Suprapubic skin (tissue), 4 donors: Measurements from ENCODE around the gene CALD1. TPM values are rescaled to one million over a fixed set of nuclear protein-coding genes. Genes with fewer than 3 reads are reported as not detected.

Experiments
- DNase-seq, 2 donors: peaks; one replicate each; pipeline ENCODE4 v3.0.0-alpha.2; 2019; ENCODE audit warnings: low spot score in 2 of 2
- H3K27ac ChIP-seq: fragments of 200-600 bp; sonication (generic); one replicate; pipeline ENCODE4 v1.5.1; 2019
- H3K27me3 ChIP-seq: fragments of 200-600 bp; sonication (generic); one replicate; pipeline ENCODE4 v1.5.1; 2019
- H3K36me3 ChIP-seq: fragments of 200-600 bp; sonication (generic); one replicate; pipeline ENCODE4 v1.5.1; 2019
- H3K4me1 ChIP-seq: fragments of 200-600 bp; sonication (generic); one replicate; pipeline ENCODE4 v1.5.1; 2019
- H3K4me3 ChIP-seq: fragments of 200-600 bp; sonication (generic); one replicate; pipeline ENCODE4 v1.5.1; 2019; ENCODE audit warnings: mild to moderate bottlenecking
- H3K9me3 ChIP-seq: fragments of 200-600 bp; sonication (generic); one replicate; pipeline ENCODE4 v1.5.1; 2019
- CTCF ChIP-seq, 2 donors: fragments of 200-600 bp in 1 of 2; fragments of 450-650 bp in 1 of 2; sonication (generic) in 1 of 2; IDR thresholded peaks; one replicate each; pipeline ENCODE4 v1.5.1; 2016 to 2019; ENCODE audit warnings: antibody characterized with exemption in 2 of 2, mild to moderate bottlenecking in 1 of 2, moderate library complexity in 1 of 2
- EP300 ChIP-seq: sonication (generic); formaldehyde crosslinking; IDR thresholded peaks from one replicate; pipeline ENCODE4 v1.6.1; 2017; ENCODE audit warnings: antibody characterized with exemption
- POLR2A ChIP-seq, 2 donors: fragments of 450-650 bp; IDR thresholded peaks; one replicate each; pipeline ENCODE4 v1.6.1; 2017; ENCODE audit warnings: antibody characterized with exemption in 2 of 2, mild to moderate bottlenecking in 2 of 2, moderate library complexity in 2 of 2
- POLR2AphosphoS5 ChIP-seq, 3 donors: sonication (generic); formaldehyde crosslinking; IDR thresholded peaks; one replicate each; pipeline ENCODE4 v1.6.1; 2017; ENCODE audit warnings: antibody characterized with exemption in 3 of 3
- WGBS: methylation state at CpG from one replicate; pipeline ENCODE4 v1.1.5; 2018; 5-methylcytosine and 5-hydroxymethylcytosine counted together
- total RNA-seq, 4 donors: library from RNA; depleted of rRNA; stranded (reverse); fragments of >200 nt; gene quantifications; one replicate each; pipeline ENCODE4 v1.1.0, GENCODE V29; 2016

The CALD1 gene
- total RNA-seq, 4 donors from 2014 or later: 53.6 to 116 (median 83.2) TPM

DNA sequence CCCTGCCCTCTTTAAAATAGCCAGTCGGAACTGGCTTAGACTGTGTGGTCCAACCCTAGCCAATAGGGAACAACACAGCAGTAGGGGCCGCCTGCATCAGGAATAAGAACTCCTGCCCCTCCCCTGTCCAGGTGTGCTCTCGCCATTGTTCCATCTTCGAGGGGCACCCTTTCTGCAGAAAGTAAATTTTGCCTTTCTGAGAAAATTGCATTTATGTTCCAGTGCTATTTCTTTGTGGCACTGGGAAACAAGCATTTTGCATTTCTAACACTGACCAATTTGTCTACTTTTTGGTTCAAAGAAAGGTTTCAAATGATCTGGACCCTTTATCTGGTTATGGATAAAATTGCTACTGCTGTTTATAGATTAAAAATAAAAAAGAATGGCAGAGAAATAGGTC lies 116.6 kb downstream of the CALD1 start:
- no peak for DNase-seq
- Histone ChIP-seq H3K27me3 (no peaks in the 10 kb centered on the region), H3K27ac (no peak overlapping the region), H3K4me1 (peaks cover 31% of the 10 kb centered on the region), H3K9me3 (peaks cover 8% of the 10 kb centered on the region), H3K36me3 (peaks cover 3% of the 10 kb centered on the region), H3K4me3 (no peak overlapping the region)
- WGBS: 96% methylated on average over 4 of the region's 4 CpGs
- TF ChIP-seq EP300 (no peak), POLR2AphosphoS5 (IDR thresholded peaks at IDR 0.05) (no peak), POLR2A (IDR thresholded peaks at IDR 0.05) (no peak), CTCF (IDR thresholded peaks at IDR 0.05) (no peak)

DNA sequence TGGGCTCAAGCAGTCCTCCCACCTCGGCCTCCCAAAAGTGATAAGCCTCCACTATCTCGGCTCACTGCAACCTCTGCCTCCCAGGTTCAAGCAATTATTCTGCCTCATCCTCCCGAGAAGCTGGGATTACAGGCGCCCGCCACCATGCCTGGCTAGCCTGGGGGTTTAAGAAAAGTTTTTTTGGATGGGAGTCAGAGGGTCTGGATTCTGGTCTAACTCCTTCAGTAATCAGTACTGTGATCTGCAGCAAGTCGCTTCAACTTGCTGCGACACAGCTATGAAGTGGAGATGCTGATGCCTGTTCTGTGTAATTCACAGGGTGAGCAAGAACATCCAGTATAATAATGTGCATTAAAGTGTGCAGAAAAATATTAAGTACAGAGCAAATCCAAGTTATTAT lies 118.5 kb downstream of the CALD1 start:
- Histone ChIP-seq H3K27me3 (no peaks in the 10 kb centered on the region), H3K27ac (no peak overlapping the region), H3K9me3 (peaks cover 8% of the 10 kb centered on the region), H3K4me3 (no peak overlapping the region), H3K36me3 (peaks cover 3% of the 10 kb centered on the region), H3K4me1 (peaks cover 29% of the 10 kb centered on the region)
- no peak for TF ChIP-seq EP300
- no peak for TF ChIP-seq POLR2AphosphoS5 (IDR thresholded peaks at IDR 0.05)
- TF ChIP-seq POLR2A (IDR thresholded peaks at IDR 0.05): no peak
- TF ChIP-seq CTCF (IDR thresholded peaks at IDR 0.05): no peak
- 95% methylated on average over 7 of the region's 7 CpGs for WGBS
- no peak for DNase-seq

GRCh38 chr7:134899729-134900128 lies 120.3 kb downstream of the CALD1 start:
- TF ChIP-seq CTCF (IDR thresholded peaks at IDR 0.05): no peak
- TF ChIP-seq POLR2A (IDR thresholded peaks at IDR 0.05): no peak
- TF ChIP-seq EP300: no peak
- H3K4me3 ChIP-seq: no peak overlapping the region
- no peak for DNase-seq
- WGBS: 51% methylated on average over 3 of the region's 3 CpGs
- peaks cover 35% of the 10 kb centered on the region for H3K4me1 ChIP-seq
- no peak overlapping the region for H3K27ac ChIP-seq
- H3K36me3 ChIP-seq: peaks cover 3% of the 10 kb centered on the region
- peaks cover 8% of the 10 kb centered on the region for H3K9me3 ChIP-seq
- H3K27me3 ChIP-seq: no peaks in the 10 kb centered on the region

DNA sequence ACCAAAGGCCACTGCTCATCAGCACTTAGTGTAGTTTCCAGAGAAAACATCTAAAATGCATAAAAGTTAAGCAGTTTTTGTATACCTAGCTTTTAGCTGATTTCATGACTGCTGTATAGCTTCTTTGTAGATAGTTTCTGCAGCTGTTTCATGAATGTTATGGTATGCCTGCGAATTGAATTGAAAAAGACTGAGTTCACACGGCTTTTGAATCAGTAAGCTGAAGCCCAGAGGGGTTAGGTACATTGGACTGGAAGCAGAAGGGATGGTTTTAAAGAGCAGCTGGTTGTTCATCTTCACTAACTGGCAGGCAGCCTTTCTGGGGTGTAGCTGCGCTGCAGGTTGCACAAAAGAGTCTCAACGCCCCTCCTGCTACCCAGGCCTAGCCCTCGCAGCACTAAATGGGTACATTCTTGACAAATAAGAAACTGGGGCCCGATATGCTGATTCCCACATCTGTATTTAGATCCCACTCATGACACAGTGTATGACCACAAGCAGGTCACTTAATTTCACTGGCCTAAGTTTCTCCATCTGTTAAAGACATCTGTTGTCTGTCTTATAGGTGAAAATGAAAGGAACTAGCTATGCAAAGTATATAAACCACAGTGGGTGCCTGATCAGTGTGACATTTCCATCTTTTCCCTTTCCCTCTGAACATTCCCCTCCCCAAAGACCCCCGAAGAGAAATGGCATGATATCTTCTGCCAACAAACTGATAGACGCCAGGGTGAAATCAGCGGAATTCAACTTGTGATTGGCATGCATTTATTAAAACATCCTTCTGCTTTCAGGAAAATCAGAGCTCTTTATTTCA lies 120.9 kb downstream of the CALD1 start:
- peaks cover 41% of the 10 kb centered on the region for H3K4me1 ChIP-seq
- H3K27ac ChIP-seq: no peak overlapping the region
- peaks cover 8% of the 10 kb centered on the region for H3K9me3 ChIP-seq
- no peak for DNase-seq
- TF ChIP-seq EP300 (no peak), POLR2A (IDR thresholded peaks at IDR 0.05) (no peak), CTCF (IDR thresholded peaks at IDR 0.05) (no peak), POLR2AphosphoS5 (IDR thresholded peaks at IDR 0.05) (no peak)
- H3K36me3 ChIP-seq: peaks cover 3% of the 10 kb centered on the region
- H3K4me3 ChIP-seq: no peak overlapping the region
- WGBS: 83% methylated on average over 9 of the region's 9 CpGs
- H3K27me3 ChIP-seq: no peaks in the 10 kb centered on the region

- Histone ChIP-seq H3K4me3 (no peak overlapping the region), H3K27ac (no peak overlapping the region), H3K27me3 (no peaks in the 10 kb centered on the region), H3K9me3 (no peaks in the 10 kb centered on the region), H3K4me1 (peaks cover 48% of the 10 kb centered on the region), H3K36me3 (peaks cover 3% of the 10 kb centered on the region)
- TF ChIP-seq EP300 (no peak), POLR2A (IDR thresholded peaks at IDR 0.05) (no peak), POLR2AphosphoS5 (IDR thresholded peaks at IDR 0.05) (no peak)
- no peak for DNase-seq
- WGBS: 88% methylated on average over 4 of the region's 4 CpGs
Observed at GRCh38 chr7:134901389-134902020, 122.1 kb downstream of the CALD1 start.
